Osteocyte (in vitro differentiated cells): ENCODE measurements around the gene CD86. TPM values are rescaled to one million over a fixed set of nuclear protein-coding genes. Genes with fewer than 3 reads are reported as not detected.

Experiments used
- DNase-seq: peaks from one replicate; pipeline ENCODE4 v3.0.0; 2021; ENCODE audit warnings: mixed read lengths; ENCODE audit not compliant: unreplicated experiment; ENCODE audit errors: extremely low spot score
- H3K27ac Mint-ChIP-seq: one replicate; pipeline ENCODE4 v1.8.0; 2021; ENCODE audit warnings: mild to moderate bottlenecking, mixed read lengths; ENCODE audit not compliant: unreplicated experiment
- H3K27me3 Mint-ChIP-seq: one replicate; pipeline ENCODE4 v1.8.0; 2021; ENCODE audit warnings: mixed read lengths; ENCODE audit not compliant: unreplicated experiment
- H3K36me3 Mint-ChIP-seq: one replicate; pipeline ENCODE4 v1.8.0; 2021; ENCODE audit warnings: mixed read lengths; ENCODE audit not compliant: unreplicated experiment
- H3K4me1 Mint-ChIP-seq: one replicate; pipeline ENCODE4 v1.8.0; 2021; ENCODE audit warnings: mixed read lengths; ENCODE audit not compliant: unreplicated experiment
- H3K4me3 Mint-ChIP-seq: one replicate; pipeline ENCODE4 v1.8.0; 2021; ENCODE audit warnings: mild to moderate bottlenecking, moderate library complexity, mixed read lengths; ENCODE audit not compliant: unreplicated experiment
- H3K9me3 Mint-ChIP-seq: one replicate; pipeline ENCODE4 v1.8.0; 2021; ENCODE audit warnings: mixed read lengths; ENCODE audit not compliant: unreplicated experiment
- CTCF ChIP-seq: fragments of 200-600 bp; sonication (generic); IDR thresholded peaks from 2 replicates; pipeline ENCODE4 v1.5.0; 2021; ENCODE audit warnings: antibody characterized with exemption, mild to moderate bottlenecking, moderate library complexity
- total RNA-seq: library from RNA; stranded (reverse); gene quantifications from 2 replicates; pipeline ENCODE4 v1.2.1, GENCODE V29; 2021

CD86 gene
- total RNA-seq, 1 donor from 2014 or later, result not detected

- Mint-ChIP-seq H3K27ac (no peak overlapping the region), H3K9me3 (no peaks in the 10 kb centered on the region), H3K27me3 (peaks cover 3% of the 10 kb centered on the region), H3K4me3 (no peak overlapping the region), H3K4me1 (no peaks in the 10 kb centered on the region), H3K36me3 (no peaks in the 10 kb centered on the region)
- DNase-seq, result no peak
- TF ChIP-seq CTCF, result no peak
Observed at GRCh38 chr3:122052968-122053367, 2.2 kb upstream of the CD86 start.

GRCh38 chr3:122057671-122058070 lies 2.5 kb downstream of the CD86 start:
- no peaks in the 10 kb centered on the region for H3K4me1 Mint-ChIP-seq
- no peaks in the 10 kb centered on the region for H3K36me3 Mint-ChIP-seq
- no peak overlapping the region for H3K4me3 Mint-ChIP-seq
- peaks cover 3% of the 10 kb centered on the region for H3K27me3 Mint-ChIP-seq
- no peak overlapping the region for H3K27ac Mint-ChIP-seq
- H3K9me3 Mint-ChIP-seq, result no peaks in the 10 kb centered on the region
- no peak for DNase-seq
- no peak for TF ChIP-seq CTCF

- H3K4me3 Mint-ChIP-seq, result no peak overlapping the region
- peaks cover 3% of the 10 kb centered on the region for H3K27me3 Mint-ChIP-seq
- H3K27ac Mint-ChIP-seq, result no peak overlapping the region
- TF ChIP-seq CTCF, result no peak
- H3K9me3 Mint-ChIP-seq, result no peaks in the 10 kb centered on the region
- DNase-seq, result no peak
- H3K4me1 Mint-ChIP-seq, result no peaks in the 10 kb centered on the region
- no peaks in the 10 kb centered on the region for H3K36me3 Mint-ChIP-seq
Observed at GRCh38 chr3:122058294-122058693, 3.1 kb downstream of the CD86 start.

- Mint-ChIP-seq H3K27ac (no peak overlapping the region), H3K9me3 (no peaks in the 10 kb centered on the region), H3K36me3 (no peaks in the 10 kb centered on the region), H3K27me3 (peaks cover 8% of the 10 kb centered on the region), H3K4me1 (no peaks in the 10 kb centered on the region), H3K4me3 (no peak overlapping the region)
- no peak for TF ChIP-seq CTCF
- no peak for DNase-seq
Observed at GRCh38 chr3:122060040-122060698, 5.0 kb downstream of the CD86 start.

- Mint-ChIP-seq H3K4me1 (no peaks in the 10 kb centered on the region), H3K27me3 (peaks cover 9% of the 10 kb centered on the region), H3K36me3 (no peaks in the 10 kb centered on the region), H3K4me3 (no peak overlapping the region), H3K27ac (no peak overlapping the region), H3K9me3 (no peaks in the 10 kb centered on the region)
- DNase-seq, result no peak
- no peak for TF ChIP-seq CTCF
Observed at GRCh38 chr3:122063908-122064307, 8.7 kb downstream of the CD86 start.
